ENCODE data around the gene DOCK2.

The DOCK2 gene

GRCh38 chr5:169871826-169872490, 234.9 kb downstream of the DOCK2 start:
- no peak for DNase-seq (ENCODE audit: low spot score)

- DNase-seq (ENCODE audit: low spot score): no peak
Measured at GRCh38 chr5:169873642-169874041, 236.6 kb downstream of the DOCK2 start.

GRCh38 chr5:169874621-169875020, 237.5 kb downstream of the DOCK2 start:
- DNase-seq (ENCODE audit: low spot score): no peak

- DNase-seq (ENCODE audit: low spot score): no peak
Measured at GRCh38 chr5:169875091-169875728, 238.1 kb downstream of the DOCK2 start.

- no peak for DNase-seq (ENCODE audit: low spot score)
Measured at GRCh38 chr5:169875731-169876130, 238.7 kb downstream of the DOCK2 start.

GRCh38 chr5:169876386-169876785, 239.3 kb downstream of the DOCK2 start:
- DNase-seq (ENCODE audit: low spot score): no peak

- no peak for DNase-seq (ENCODE audit: low spot score)
Measured at GRCh38 chr5:169880012-169880663, 243.1 kb downstream of the DOCK2 start.

GRCh38 chr5:169880785-169881184, 243.7 kb downstream of the DOCK2 start:
- DNase-seq (ENCODE audit: low spot score): no peak

- no peak for DNase-seq (ENCODE audit: low spot score)
Measured at GRCh38 chr5:169881702-169882303, 244.7 kb downstream of the DOCK2 start.

- no peak for DNase-seq (ENCODE audit: low spot score)
Measured at GRCh38 chr5:169886033-169886432, 249.0 kb downstream of the DOCK2 start.

- DNase-seq (ENCODE audit: low spot score): no peak
Measured at GRCh38 chr5:169886677-169887076, 249.6 kb downstream of the DOCK2 start.

- no peak for DNase-seq (ENCODE audit: low spot score)
Measured at GRCh38 chr5:169889572-169889971, 252.5 kb downstream of the DOCK2 start.

GRCh38 chr5:169893010-169893409, 255.9 kb downstream of the DOCK2 start:
- no peak for DNase-seq (ENCODE audit: low spot score)

- no peak for DNase-seq (ENCODE audit: low spot score)
Measured at GRCh38 chr5:169893571-169893970, 256.5 kb downstream of the DOCK2 start.

- no peak for DNase-seq (ENCODE audit: low spot score)
Measured at GRCh38 chr5:169895926-169896325, 258.9 kb downstream of the DOCK2 start.

GRCh38 chr5:169897481-169897880, 260.4 kb downstream of the DOCK2 start:
- no peak for DNase-seq (ENCODE audit: low spot score)

- DNase-seq (ENCODE audit: low spot score): no peak
Measured at GRCh38 chr5:169901896-169902295, 264.8 kb downstream of the DOCK2 start.

GRCh38 chr5:169904059-169904458, 267.0 kb downstream of the DOCK2 start:
- DNase-seq (ENCODE audit: low spot score): no peak

GRCh38 chr5:169904508-169904907, 267.4 kb downstream of the DOCK2 start:
- no peak for DNase-seq (ENCODE audit: low spot score)

GRCh38 chr5:169905017-169905416, 267.9 kb downstream of the DOCK2 start:
- no peak for DNase-seq (ENCODE audit: low spot score)

- DNase-seq (ENCODE audit: low spot score): no peak
Measured at GRCh38 chr5:169906745-169907649, 269.9 kb downstream of the DOCK2 start.

GRCh38 chr5:169908864-169909263, 271.8 kb downstream of the DOCK2 start:
- DNase-seq (ENCODE audit: low spot score): no peak
